BLaER1 treated with 17β-estradiol and CSF1 and Interleukin-3, amounts not matched to agents 10 nM and 100 nM (cell line): ENCODE measurements around the gene MBOAT1.
"Not testable (repeated sequence)": the region's sequence is repeated elsewhere in the genome, so short reads cannot be mapped to it uniquely, and the experiment has no call there.

Source experiments
- H3K27ac ChIP-seq, 11 experiments: shearing (Covaris generic); formaldehyde crosslinking; 2 replicates each; pipeline ENCODE4 v1.8.1; 2022
- H3K27me3 ChIP-seq, 11 experiments: shearing (Covaris generic); formaldehyde crosslinking; 2 replicates each; pipeline ENCODE4 v1.8.1; 2022
- H3K36me3 ChIP-seq, 11 experiments: shearing (Covaris generic); formaldehyde crosslinking; 2 replicates each; pipeline ENCODE4 v1.8.1; 2022
- H3K4me1 ChIP-seq, 10 experiments: shearing (Covaris generic); formaldehyde crosslinking; 2 replicates each; pipeline ENCODE4 v1.8.1; 2022
- H3K4me2 ChIP-seq, 11 experiments: shearing (Covaris generic); formaldehyde crosslinking; 2 replicates each; pipeline ENCODE4 v1.8.1; 2022
- H3K4me3 ChIP-seq, 10 experiments: shearing (Covaris generic); formaldehyde crosslinking; 2 replicates each; pipeline ENCODE4 v1.8.1; 2022
- H3K9ac ChIP-seq, 11 experiments: shearing (Covaris generic); formaldehyde crosslinking; 2 replicates each; pipeline ENCODE4 v1.8.1; 2022
- H3K9me3 ChIP-seq, 11 experiments: shearing (Covaris generic); formaldehyde crosslinking; replicated peaks in 1 of 11; 2 replicates each; pipeline ENCODE4 v1.8.1; 2022
- H4K20me1 ChIP-seq, 11 experiments: shearing (Covaris generic); formaldehyde crosslinking; 2 replicates each; pipeline ENCODE4 v1.8.1; 2022
- Cebpa-rat ChIP-seq, 11 experiments: shearing (Covaris generic); IDR thresholded peaks; 2 replicates each; pipeline ENCODE4 v1.8.1; 2022

MBOAT1 gene

GRCh38 chr6:20182926-20183521, 29.2 kb downstream of the MBOAT1 start:
- no peak overlapping the region for H3K9ac ChIP-seq
- H3K4me1 ChIP-seq = peaks cover 11 to 20% (median 15%) of the 10 kb centered on the region in 10 experiments
- H3K9me3 ChIP-seq = peaks cover 2 to 39% (median 22%) of the 10 kb centered on the region in 11 experiments; a peak in 21 of 22 replicates
- H4K20me1 ChIP-seq = no peaks in the 10 kb centered on the region
- H3K27ac ChIP-seq = no peak overlapping the region
- TF ChIP-seq Cebpa-rat (IDR thresholded peaks at IDR 0.05) = no peak
- H3K27me3 ChIP-seq = no peaks in the 10 kb centered on the region
- no peak overlapping the region; a peak in 1 of 20 replicates for H3K4me3 ChIP-seq
- H3K4me2 ChIP-seq = no peak overlapping the region
- peaks cover 0 to 38% (median 7%) of the 10 kb centered on the region in 11 experiments; a peak in 8 of 22 replicates for H3K36me3 ChIP-seq

- Histone ChIP-seq H3K9me3 (peaks cover 0 to 34% (median 15%) of the 10 kb centered on the region in 11 experiments; a peak in 17 of 22 replicates), H3K4me2 (no peak overlapping the region), H3K4me3 (no peak overlapping the region), H4K20me1 (no peaks in the 10 kb centered on the region), H3K27ac (no peak overlapping the region), H3K27me3 (no peaks in the 10 kb centered on the region), H3K36me3 (peaks cover 0 to 28% (median 4%) of the 10 kb centered on the region in 11 experiments; a peak in 8 of 22 replicates), H3K4me1 (peaks cover 21 to 29% (median 25%) of the 10 kb centered on the region in 10 experiments), H3K9ac (no peak overlapping the region)
- TF ChIP-seq Cebpa-rat (IDR thresholded peaks at IDR 0.05) = no peak
Observed at GRCh38 chr6:20182069-20182468, 30.2 kb downstream of the MBOAT1 start.

- Histone ChIP-seq H3K27me3 (no peaks in the 10 kb centered on the region), H3K9ac (no peak overlapping the region), H3K4me1 (peaks cover 30 to 41% (median 35%) of the 10 kb centered on the region in 10 experiments), H3K27ac (peak overlapping the region in 1 of 11 experiments; percentile 13; a peak in 1 of 22 replicates), H3K4me2 (peak overlapping the region; percentile 16 to 58 (median 38); a peak in 18 of 22 replicates), H4K20me1 (no peaks in the 10 kb centered on the region), H3K9me3 (peaks cover 0 to 30% (median 12%) of the 10 kb centered on the region in 11 experiments; a peak in 17 of 22 replicates), H3K4me3 (no peak overlapping the region), H3K36me3 (peaks cover 0 to 19% (median 4%) of the 10 kb centered on the region in 11 experiments; a peak in 6 of 22 replicates)
- no peak for TF ChIP-seq Cebpa-rat (IDR thresholded peaks at IDR 0.05)
Observed at GRCh38 chr6:20180935-20181334, 31.3 kb downstream of the MBOAT1 start.

GRCh38 chr6:20179287-20180045, 32.8 kb downstream of the MBOAT1 start:
- H3K9me3 ChIP-seq = peaks cover 0 to 26% (median 11%) of the 10 kb centered on the region in 11 experiments; a peak in 17 of 22 replicates
- H3K4me2 ChIP-seq, H4K20me1 ChIP-seq, H3K4me3 ChIP-seq, H3K27ac ChIP-seq, H3K9ac ChIP-seq, H3K27me3 ChIP-seq: not testable (repeated sequence)
- peaks cover 0 to 12% (median 4%) of the 10 kb centered on the region in 11 experiments; a peak in 6 of 22 replicates for H3K36me3 ChIP-seq
- H3K4me1 ChIP-seq = peaks cover 35 to 55% (median 44%) of the 10 kb centered on the region in 10 experiments

GRCh38 chr6:20178327-20178726, 33.9 kb downstream of the MBOAT1 start:
- Histone ChIP-seq H3K9me3 (peaks cover 0 to 15% (median 0%) of the 10 kb centered on the region in 11 experiments; a peak in 5 of 22 replicates), H3K9ac (no peak overlapping the region), H3K27ac (peak overlapping the region in 2 of 11 experiments; percentile 45 to 49; a peak in 4 of 22 replicates), H4K20me1 (no peaks in the 10 kb centered on the region), H3K36me3 (peaks cover 0 to 8% (median 0%) of the 10 kb centered on the region in 11 experiments; a peak in 5 of 22 replicates), H3K4me3 (no peak overlapping the region), H3K4me1 (peaks cover 46 to 67% (median 56%) of the 10 kb centered on the region in 10 experiments), H3K27me3 (no peaks in the 10 kb centered on the region), H3K4me2 (peak overlapping the region; percentile 43 to 72 (median 63); a peak in 20 of 22 replicates)
- no peak for TF ChIP-seq Cebpa-rat (IDR thresholded peaks at IDR 0.05)

- peaks cover 0 to 6% (median 0%) of the 10 kb centered on the region in 11 experiments; a peak in 2 of 22 replicates for H3K36me3 ChIP-seq
- peaks cover 0 to 7% (median 0%) of the 10 kb centered on the region in 11 experiments; a peak in 1 of 22 replicates for H3K9me3 ChIP-seq
- peak overlapping the region in 4 of 11 experiments; percentile 2 to 55 (median 26); a peak in 3 of 22 replicates for H3K4me2 ChIP-seq
- H4K20me1 ChIP-seq = no peaks in the 10 kb centered on the region
- H3K27ac ChIP-seq = peak overlapping the region in 2 of 11 experiments; percentile 1 to 80; a peak in 1 of 22 replicates
- no peak overlapping the region for H3K9ac ChIP-seq
- peaks cover 40 to 82% (median 63%) of the 10 kb centered on the region in 10 experiments for H3K4me1 ChIP-seq
- H3K27me3 ChIP-seq = no peaks in the 10 kb centered on the region
- no peak for TF ChIP-seq Cebpa-rat (IDR thresholded peaks at IDR 0.05)
- no peak overlapping the region for H3K4me3 ChIP-seq
Observed at GRCh38 chr6:20175810-20176410, 36.4 kb downstream of the MBOAT1 start.

GRCh38 chr6:20173833-20174792, 38.2 kb downstream of the MBOAT1 start:
- H3K27me3 ChIP-seq = no peaks in the 10 kb centered on the region
- H3K27ac ChIP-seq = peak overlapping the region; percentile 35 to 85 (median 75); a peak in 20 of 22 replicates
- peak overlapping the region in 10 of 11 experiments; percentile 13 to 70 (median 54); a peak in 13 of 22 replicates for H3K9ac ChIP-seq
- H4K20me1 ChIP-seq = no peaks in the 10 kb centered on the region
- H3K36me3 ChIP-seq = 0 out of 22 replicates have a peak, but pooled peaks cover 0 to 6% (median 0%) of the 10 kb centered on the region in 11 experiments
- peaks cover 44 to 96% (median 78%) of the 10 kb centered on the region in 10 experiments for H3K4me1 ChIP-seq
- H3K4me2 ChIP-seq = peak overlapping the region; percentile 66 to 85 (median 77)
- H3K4me3 ChIP-seq = peak overlapping the region in 7 of 10 experiments; percentile 3 to 38 (median 15); a peak in 5 of 20 replicates
- TF ChIP-seq Cebpa-rat (IDR thresholded peaks at IDR 0.05) = no peak
- peaks cover 0 to 4% (median 0%) of the 10 kb centered on the region in 11 experiments; a peak in 1 of 22 replicates for H3K9me3 ChIP-seq
